ENCODE measurements around the gene SOBP. TPM values are rescaled to one million over a fixed set of nuclear protein-coding genes. Genes with fewer than 3 reads are reported as not detected.

Gene SOBP
- total and polyA plus RNA-seq, 2 donors (not counting 3 experiments of a cell fraction or from before 2014, with no cell fraction given), result 0.35 to 6.6 TPM

DNA sequence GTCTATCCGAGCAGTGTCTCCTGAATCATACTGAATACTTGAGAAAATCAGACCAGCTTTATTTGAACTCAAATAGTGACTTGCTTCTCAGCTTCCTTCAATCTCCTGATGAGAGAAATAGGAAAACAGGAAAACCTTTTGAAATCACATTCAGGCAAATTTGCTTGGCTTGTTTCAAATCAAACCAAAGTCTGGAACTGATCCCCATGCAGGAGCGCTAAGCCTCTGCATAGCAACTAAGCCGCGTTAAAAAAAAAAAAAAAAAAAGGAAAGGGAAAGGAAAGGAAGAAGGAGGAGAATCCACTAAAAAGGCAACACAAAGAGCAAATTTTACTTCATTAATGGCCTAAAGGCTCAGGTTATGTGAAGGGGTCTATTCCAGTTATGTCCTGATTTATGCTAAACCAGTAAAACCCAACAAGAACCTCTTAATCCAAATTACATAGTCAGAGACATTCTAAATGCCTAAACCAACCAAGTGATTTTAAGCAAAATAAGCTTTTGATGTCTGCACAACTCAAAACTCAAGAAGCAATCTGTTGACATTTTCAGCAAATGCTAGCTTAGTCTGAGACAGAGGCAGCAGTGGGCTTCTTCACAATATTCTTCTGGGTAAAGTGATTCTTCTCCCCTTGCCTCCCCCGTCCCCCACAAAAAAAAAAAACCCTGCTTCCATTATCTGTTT is 112.5 kb downstream of the SOBP start:
- Histone ChIP-seq H3K9me3 (replicated peaks; ENCODE audit: control insufficient read depth, insufficient read depth, low read length) (no peaks in the 10 kb centered on the region), H3K27ac (ENCODE audit: insufficient read depth, low read depth, low read length) (no peak overlapping the region), H3K4me3 (replicated peaks in 1 of 3; ENCODE audit: insufficient read depth in 1 of 3, low read depth in 1 of 3, low read length in 3 of 3) (no peak overlapping the region), H3K9ac (replicated peaks; ENCODE audit: extremely low read depth, insufficient read depth, low read length) (no peak overlapping the region), H3K36me3 (ENCODE audit: control insufficient read depth in 2 of 2, extremely low read depth in 1 of 2, insufficient read depth in 2 of 2, low read length in 2 of 2) (no peaks in the 10 kb centered on the region), H3K9me1 (replicated peaks; ENCODE audit: control insufficient read depth, extremely low read depth, insufficient read depth, low read length) (no peaks in the 10 kb centered on the region), H3K4me2 (ENCODE audit: insufficient read depth, low read length) (no peak overlapping the region), H2AFZ (ENCODE audit: low read depth, low read length) (no peak overlapping the region), H3K4me1 (ENCODE audit: control insufficient read depth, extremely low read depth, insufficient read depth, low read length) (peaks cover 12% of the 10 kb centered on the region), H3K27me3 (ENCODE audit: control insufficient read depth in 2 of 2, insufficient read depth in 2 of 2, low read length in 2 of 2) (no peaks in the 10 kb centered on the region), H3K79me2 (ENCODE audit: control insufficient read depth, insufficient read depth, low read length) (no peaks in the 10 kb centered on the region), H4K20me1 (replicated peaks; ENCODE audit: control insufficient read depth, extremely low read depth, insufficient read depth, low read length) (no peaks in the 10 kb centered on the region)
- BruUV-seq (replicated peaks), result no TSS peak
- peak; percentile 14 for DNase-seq (ENCODE audit: low read depth, low spot score)
- TF ChIP-seq MYC (IDR thresholded peaks at IDR 0.05; ENCODE audit: low read depth, low read length), result no peak
- TF ChIP-seq POLR2A (IDR thresholded peaks at IDR 0.05; ENCODE audit: low read depth, low read length), result no peak
- TF ChIP-seq, protein P1, sequence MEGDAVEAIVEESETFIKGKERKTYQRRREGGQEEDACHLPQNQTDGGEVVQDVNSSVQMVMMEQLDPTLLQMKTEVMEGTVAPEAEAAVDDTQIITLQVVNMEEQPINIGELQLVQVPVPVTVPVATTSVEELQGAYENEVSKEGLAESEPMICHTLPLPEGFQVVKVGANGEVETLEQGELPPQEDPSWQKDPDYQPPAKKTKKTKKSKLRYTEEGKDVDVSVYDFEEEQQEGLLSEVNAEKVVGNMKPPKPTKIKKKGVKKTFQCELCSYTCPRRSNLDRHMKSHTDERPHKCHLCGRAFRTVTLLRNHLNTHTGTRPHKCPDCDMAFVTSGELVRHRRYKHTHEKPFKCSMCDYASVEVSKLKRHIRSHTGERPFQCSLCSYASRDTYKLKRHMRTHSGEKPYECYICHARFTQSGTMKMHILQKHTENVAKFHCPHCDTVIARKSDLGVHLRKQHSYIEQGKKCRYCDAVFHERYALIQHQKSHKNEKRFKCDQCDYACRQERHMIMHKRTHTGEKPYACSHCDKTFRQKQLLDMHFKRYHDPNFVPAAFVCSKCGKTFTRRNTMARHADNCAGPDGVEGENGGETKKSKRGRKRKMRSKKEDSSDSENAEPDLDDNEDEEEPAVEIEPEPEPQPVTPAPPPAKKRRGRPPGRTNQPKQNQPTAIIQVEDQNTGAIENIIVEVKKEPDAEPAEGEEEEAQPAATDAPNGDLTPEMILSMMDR (IDR thresholded peaks at IDR 0.05; ENCODE audit: extremely low read depth in 1 of 2, insufficient read depth in 1 of 2, low read depth in 1 of 2, low read length in 2 of 2), result no peak
- TF ChIP-seq EZH2 (IDR thresholded peaks at IDR 0.05; ENCODE audit: borderline replicate concordance, low read depth, low read length, severe bottlenecking), result no peak
- TF ChIP-seq FOS (IDR thresholded peaks at IDR 0.05; ENCODE audit: borderline replicate concordance, insufficient read depth, low read length), result no peak
- TF ChIP-seq, protein P2, sequence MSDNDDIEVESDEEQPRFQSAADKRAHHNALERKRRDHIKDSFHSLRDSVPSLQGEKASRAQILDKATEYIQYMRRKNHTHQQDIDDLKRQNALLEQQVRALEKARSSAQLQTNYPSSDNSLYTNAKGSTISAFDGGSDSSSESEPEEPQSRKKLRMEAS (IDR thresholded peaks at IDR 0.05; ENCODE audit: insufficient read depth, insufficient read length), result no peak
- no peak for TF ChIP-seq JUN (IDR thresholded peaks at IDR 0.05; ENCODE audit: borderline replicate concordance, insufficient read depth, insufficient read length, low read depth)
- intact Hi-C loops (cut with micrococcal nuclease) (loop anchor here (5.0 kb wide), 2 partner anchors 65 to 110 kb away; partner anchors contain the start of gene SOBP), dilution Hi-C loops (cut with MboI; ENCODE audit: extremely low pct_ligation_motif_present, low sequenced_read_pairs) (no loop called here)
- ChIA-PET CTCF (interaction anchor here (0.6 to 0.8 kb wide), 3 partner anchors 113 to 339 kb away, joined by 3 to 4 read pairs (median 4); no protein-coding TSS in a partner anchor), POLR2A (interaction anchor here (0.7 kb wide), 1 partner anchor 263 kb away, joined by 3 read pairs; no protein-coding TSS in a partner anchor)
- no peak for FAIRE-seq
